Ramos (cell line): ENCODE measurements around the gene CFAP119.

ENCODE experiments used
- in situ Hi-C: fragments of 300-500 bp; cut with MboI; formaldehyde crosslinking; loops from one replicate; pipeline ENCODE4 v1.14.3; 2022; ENCODE audit warnings: low sequenced_read_pairs; ENCODE audit not compliant: unreplicated experiment

The CFAP119 gene

DNA sequence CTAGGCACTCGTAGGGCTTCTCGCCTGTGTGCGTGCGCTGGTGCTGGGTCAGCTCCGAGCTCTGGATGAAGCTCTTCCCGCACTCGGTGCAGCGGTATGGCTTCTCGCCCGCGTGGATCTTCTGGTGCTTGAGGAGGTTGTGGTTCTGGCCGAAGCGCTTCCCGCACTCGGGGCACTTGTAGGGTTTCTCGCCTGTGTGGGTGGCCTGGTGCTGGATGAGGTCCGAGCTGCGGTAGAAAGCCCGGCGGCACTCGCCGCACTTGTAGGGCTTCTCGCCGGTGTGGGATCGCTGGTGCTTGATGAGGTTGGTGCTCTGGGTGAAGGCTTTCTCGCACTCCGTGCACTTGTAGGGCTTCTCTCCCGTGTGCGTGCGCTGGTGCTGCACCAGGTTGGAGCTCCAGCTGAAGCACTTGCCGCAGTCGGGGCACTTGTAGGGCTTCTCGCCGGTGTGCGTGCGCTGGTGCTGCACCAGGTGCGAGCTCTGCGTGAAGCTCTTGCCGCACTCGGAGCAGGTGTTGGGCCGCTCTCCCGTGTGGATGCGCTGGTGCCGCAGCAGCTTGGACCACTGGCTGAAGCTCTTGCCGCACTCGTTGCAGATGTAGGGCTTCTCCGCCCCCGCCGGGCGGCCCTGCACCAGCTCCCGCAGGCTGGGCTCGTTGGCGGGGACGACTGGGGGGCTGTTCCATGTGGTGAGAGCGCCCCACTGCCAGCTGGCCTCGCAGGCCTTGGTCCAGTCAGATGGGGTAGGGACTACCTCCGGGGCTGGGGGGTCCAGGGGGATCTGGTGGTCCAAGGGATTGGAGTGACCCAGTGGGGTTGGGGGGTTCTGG, 21.6 kb upstream of the CFAP119 start:
- in situ Hi-C loops, result no loop called here

DNA sequence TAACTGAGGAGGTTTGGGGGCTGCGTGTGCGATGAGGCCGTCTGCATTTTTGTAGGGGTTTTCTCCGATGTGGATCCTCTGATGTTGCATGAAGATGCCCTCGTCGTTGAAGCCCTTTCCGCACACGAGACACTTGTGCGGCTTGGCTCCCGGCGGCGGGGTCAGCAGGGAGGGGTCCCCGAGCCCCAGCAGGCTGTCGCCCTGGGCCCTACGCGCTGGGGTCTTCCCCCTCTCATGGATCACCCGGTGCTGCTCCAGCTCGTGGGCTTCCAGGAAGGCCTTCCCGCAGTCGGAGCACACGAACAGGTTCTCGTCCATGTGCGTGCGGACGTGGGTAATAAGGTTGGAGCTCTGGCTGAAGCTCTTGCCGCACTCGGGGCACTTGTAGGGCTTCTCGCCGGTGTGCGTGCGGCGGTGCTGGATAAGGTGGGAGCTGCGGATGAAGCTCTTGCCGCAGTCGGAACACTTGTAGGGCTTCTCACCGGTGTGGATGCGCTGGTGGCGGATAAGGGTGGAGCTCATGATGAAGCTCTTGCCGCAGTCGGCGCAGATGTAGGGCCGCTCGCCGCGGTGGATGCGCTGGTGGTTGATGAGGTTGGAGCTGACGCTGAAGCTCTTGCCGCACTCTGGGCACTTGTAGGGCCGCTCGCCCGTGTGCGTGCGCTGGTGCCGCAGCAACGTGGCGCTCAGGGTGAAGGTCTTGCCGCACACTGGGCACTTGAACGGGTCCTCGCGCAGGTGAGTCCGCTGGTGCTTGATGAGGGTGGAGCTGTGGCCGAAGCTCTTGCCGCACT, 20.8 kb upstream of the CFAP119 start:
- in situ Hi-C loops, result no loop called here

DNA sequence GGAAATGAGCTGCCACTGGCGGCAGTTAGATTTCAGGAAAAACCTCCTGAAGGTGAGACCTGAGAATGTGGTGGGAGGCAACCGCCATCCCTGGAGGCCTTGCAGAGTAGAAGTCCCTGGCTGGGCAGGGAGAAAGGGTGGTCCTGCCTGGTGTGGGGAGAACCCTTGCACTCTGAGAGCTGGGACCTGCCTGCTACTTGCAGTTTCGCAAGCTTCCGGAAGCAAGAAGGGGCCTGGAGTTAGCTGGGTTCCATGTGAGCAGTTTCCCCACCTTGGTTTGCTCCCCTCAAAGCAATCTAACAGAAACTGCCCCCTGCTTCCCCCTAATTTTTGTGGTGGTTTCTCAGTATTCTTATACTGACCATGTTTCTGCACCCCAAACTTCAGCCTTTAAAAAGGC, 18.7 kb upstream of the CFAP119 start:
- in situ Hi-C loops, result no loop called here

DNA sequence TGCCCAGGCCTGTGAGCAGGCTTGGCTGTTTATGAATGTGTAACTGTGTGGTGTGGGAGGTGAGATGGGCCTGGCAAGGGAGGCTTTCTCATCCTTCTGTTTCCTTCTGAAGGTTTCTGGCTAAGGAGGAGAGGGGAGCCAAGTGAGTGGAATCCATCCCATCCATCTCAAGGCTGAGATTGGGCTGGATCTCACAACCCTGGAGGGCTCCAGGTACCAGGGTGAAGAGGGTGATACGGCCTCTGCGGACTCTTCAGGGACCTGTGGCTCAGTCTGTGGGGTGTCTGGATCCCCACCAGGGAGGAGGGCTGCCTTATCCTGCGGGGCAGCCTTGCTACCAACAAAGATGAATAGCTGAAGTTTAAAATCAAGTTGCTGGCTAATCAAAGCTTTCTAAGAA, 18.2 kb upstream of the CFAP119 start:
- in situ Hi-C loops, result no loop called here

DNA sequence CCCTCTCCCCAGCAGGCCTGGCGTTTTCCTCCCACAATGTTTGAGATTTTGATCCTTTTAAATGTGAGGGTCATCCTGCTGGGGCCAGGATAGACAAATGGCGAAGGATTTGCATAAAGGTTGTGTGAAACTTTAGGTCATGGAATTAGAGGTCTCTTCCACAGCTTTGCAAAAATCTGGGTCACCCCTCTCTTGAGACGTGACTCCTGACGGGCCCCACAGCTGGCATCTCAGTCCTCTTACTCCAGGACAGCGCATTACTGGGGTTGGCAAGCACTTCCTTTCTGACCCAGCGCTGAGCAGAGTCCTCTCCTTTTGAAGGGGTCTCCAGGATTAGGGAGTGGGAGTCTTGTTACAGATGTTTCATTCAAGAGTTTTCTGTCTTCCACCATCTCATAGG, 17.7 kb upstream of the CFAP119 start:
- in situ Hi-C loops, result no loop called here

DNA sequence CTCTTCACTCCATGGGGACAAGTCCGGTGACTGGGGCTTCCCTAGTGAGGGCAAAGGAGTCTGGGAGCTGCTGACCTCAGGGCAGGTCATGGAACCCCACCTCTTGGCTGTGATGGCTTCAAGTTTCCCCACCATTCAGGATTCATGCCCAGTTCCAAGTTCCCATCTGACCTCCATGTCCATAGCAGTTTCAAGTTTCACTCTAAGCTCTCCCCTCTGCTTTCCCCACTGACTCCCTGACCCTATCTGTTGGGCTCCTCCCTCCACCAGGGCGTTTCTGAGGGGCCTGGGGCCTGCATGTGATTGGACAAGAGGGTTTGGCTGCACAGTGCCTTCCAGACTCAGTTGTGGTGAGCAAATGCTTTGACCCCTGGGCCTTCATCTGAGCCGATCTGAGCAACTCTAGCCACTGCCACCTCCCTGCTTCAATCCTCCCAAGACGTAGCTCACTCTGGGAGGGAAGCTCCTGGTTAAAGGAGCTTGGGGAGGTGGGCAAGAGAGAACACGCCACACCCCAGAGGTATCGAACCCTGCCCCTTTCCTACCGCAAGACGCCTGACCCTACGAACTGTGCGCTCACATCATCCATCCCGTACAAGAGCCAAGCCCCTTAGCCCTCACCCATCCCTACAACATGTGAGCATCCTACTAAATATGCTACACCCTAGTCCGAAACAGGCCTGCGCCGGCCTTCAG, 16.8 kb upstream of the CFAP119 start:
- in situ Hi-C loops, result no loop called here

DNA sequence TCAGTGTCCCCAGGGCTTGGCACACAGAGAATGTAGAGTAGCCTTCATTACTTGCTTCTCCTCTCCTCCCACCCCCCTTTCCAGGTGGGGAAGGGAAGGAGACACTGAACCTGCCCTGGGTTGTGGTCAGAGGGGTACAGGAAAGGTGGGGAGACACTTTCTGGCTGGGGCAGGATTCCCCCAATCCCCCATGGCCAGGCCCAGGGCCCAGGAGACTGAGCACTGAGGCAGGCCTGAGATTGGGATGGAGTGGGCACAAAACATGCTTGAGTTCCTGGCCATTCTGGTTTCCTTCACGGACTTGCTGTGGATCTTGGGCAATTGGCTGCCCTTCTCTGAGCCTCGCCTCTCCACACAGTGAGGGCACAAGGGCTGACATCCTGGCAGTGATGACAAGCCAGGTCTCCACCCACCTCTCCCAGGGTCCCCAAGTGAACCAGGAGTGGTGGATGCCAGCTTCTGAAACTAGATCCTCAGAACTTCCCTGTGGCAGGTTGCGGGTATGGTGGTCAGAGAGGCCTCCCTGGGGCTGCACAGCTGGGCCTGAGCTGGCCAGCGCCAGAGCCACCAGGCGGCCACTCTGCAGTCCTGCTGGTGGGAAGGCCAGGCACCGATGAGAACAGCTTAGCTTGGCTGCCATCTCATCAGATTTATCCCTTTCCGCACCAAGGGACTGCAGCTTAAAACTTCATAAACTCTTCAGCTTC, 15.9 kb upstream of the CFAP119 start:
- in situ Hi-C loops, result no loop called here

DNA sequence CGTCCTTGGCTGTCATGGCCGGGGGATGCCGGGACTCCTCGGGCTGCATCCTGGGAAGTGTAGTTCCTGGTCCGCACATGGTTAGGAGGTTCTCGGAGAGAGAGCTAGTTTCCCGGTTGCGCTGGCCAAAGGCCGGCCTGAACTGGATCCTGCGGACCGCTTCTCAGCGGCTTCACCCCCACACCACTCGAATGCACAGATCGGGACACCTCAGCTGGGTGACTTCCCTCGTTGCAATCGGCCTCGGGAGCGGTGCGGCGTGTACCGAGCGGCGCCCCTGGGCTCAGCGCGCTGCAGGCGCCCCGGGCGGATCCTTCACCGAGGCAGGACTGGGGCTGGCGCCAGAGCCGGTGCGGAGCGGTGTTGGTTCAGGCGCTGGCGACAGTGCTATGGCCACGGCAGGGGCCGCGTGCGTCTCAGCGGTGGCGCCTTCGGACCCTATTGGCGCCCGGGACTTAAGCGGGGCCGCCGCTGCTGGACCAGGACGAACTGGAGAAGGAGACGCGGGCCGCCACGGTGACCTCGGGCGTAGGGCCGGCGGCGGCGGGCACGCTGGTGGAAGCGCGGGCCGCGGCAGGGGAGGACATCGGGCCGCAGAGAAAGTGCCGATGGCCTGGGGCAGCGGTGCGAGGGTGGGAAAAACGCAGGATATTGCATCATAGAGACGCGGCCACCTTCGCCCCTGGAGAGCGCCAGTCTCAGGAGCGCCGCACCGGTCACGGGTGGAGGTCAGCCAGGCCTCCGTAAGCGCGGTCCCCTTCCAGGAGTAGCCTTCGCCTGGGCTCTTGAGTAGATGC, 13.7 kb upstream of the CFAP119 start:
- in situ Hi-C loops, result no loop called here

DNA sequence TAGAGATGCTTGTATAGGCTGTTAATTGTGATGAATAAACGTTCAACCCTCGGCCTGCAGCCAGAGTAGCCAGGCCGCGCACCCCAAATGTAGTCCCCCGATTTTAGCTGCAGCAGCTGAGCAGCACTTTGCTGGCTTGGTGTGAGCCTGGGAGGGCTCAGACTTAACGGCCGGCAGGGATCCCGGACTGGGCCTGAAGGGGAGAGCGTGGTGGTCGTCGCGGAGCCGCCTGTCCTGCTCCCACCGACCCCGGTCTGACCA, 13.2 kb upstream of the CFAP119 start:
- in situ Hi-C loops, result no loop called here

DNA sequence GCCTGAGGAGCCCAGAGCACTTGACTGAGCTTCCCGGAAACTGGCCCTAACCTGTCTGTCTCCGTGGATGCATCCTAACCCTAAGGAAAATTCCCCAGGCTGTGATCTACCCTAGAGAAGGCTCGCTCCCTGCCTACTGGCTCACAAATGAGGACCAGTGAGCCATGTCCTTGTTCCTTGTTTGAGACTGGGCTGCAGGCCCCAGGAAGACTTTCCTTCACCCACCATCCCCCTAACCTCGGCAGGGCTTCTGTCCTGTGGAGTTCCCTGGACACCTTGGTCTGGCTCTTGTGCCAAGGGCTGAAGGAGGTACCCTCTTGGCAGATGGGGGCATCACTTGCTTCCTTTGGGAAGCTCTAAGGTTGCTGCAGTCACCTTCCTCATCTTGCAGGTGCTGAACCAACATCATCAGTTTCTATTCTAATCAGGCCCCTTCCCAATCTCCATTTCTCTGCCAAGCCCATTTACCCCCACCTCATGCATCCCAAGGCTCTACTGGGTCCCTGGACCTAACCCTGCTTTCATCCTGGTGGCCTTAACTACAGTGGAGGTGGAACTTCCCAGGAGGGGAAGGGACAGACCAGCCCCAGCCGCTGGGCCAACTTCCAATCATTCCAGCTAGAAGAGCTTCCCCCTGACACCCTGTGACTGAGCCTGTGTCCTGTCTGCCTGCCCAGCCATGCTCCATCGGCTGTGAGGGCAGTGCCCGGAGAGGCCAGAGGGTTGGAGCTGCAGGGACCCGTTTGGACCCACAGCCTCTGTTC, 12.7 kb upstream of the CFAP119 start:
- in situ Hi-C loops, result no loop called here

DNA sequence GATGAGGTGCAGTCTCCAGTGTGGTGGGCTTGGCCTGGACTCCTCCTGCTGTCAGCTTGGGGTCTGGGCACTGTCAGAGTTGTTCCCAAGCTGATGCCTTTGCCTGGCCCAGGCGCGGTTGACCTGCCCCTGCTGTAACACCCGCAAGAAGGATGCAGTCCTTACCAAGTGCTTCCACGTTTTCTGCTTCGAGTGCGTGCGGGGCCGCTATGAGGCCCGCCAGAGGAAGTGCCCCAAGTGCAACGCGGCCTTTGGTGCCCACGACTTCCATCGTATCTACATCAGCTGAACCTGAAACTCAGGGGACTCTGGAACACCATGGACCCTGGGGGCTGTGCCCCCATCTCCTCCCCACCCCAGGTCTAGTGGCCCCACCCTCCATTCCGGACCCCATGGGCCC, 12.0 kb upstream of the CFAP119 start:
- in situ Hi-C loops, result no loop called here

DNA sequence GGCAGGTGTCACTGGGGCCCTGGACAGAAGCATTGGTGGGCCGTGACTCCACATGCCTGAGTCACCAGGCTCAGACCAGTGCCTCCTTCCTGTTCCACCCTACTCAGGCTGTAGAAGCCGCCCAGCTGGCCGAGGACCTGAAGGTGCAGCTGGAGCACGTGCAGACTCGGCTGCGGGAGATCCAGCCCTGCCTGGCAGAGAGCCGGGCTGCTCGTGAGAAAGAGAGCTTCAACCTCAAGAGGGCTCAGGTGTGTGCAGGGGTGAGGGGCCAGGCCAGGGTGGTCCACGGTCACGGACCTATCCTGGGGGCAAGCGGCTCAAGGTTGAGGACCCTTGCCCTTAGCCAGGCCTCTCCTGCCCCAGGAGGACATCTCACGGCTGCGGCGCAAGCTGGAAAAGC, 9.9 kb upstream of the CFAP119 start:
- in situ Hi-C loops, result no loop called here

DNA sequence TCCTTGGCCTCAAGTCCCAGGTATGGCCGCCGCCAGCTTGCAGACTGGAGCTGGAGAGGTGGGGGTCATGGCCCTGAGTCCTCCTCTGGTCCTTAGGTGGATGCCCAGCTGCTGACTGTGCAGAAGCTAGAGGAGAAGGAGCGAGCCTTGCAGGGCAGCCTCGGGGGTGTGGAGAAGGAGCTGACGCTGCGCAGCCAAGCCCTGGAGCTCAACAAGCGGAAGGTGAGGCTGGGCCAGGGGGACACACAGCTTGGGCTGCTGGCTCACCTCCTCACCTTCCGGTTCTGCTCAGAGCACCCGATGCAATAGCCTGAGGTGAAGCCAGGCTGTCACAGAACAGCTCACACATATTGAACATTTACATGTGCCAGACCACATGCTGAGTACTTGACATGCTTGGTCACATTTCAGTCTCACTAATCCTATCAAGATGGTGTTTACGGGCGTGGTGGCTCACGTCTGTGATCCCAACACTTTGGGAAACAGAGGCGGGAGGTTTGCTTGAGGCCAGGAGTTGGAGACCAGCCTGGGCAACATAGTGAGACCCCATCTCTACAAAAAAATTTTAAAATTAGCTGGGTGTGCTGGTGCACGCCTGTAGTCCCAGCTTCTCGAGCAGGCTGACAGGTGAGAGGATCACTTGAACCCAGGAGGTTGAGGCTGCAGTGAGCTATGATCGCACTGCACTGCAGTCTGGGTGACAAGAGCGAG, 7.7 kb upstream of the CFAP119 start:
- in situ Hi-C loops, result loop anchor here (5.0 kb wide), 1 partner anchor 38 kb away; no protein-coding TSS in a partner anchor

DNA sequence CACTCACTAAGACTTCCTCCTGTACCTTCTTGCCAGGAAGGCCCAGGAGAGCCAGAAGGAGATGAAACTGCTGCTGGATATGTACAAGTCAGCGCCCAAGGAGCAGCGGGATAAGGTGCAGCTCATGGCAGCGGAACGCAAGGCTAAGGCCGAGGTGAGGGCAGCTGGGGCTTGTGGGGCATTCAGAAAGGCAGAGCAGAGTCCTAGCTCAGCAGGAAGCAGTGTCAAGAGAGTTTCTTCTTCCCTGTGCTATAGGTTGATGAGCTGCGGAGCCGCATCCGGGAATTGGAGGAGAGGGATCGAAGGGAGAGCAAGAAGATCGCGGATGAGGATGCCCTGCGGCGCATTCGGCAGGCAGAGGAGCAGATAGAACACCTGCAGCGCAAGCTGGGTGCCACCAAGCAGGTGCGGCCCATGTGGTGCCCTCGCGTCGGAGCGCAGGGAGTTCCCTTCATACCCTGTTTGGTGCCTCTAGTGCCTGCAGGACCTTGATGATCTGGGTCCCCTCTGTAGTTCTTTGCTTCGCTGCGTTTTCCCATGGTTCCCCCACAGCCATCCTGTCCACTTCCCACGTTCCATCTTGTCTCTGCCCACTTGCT, 6.8 kb upstream of the CFAP119 start:
- in situ Hi-C loops, result loop anchor here (5.0 kb wide), 1 partner anchor 39 kb away; no protein-coding TSS in a partner anchor

DNA sequence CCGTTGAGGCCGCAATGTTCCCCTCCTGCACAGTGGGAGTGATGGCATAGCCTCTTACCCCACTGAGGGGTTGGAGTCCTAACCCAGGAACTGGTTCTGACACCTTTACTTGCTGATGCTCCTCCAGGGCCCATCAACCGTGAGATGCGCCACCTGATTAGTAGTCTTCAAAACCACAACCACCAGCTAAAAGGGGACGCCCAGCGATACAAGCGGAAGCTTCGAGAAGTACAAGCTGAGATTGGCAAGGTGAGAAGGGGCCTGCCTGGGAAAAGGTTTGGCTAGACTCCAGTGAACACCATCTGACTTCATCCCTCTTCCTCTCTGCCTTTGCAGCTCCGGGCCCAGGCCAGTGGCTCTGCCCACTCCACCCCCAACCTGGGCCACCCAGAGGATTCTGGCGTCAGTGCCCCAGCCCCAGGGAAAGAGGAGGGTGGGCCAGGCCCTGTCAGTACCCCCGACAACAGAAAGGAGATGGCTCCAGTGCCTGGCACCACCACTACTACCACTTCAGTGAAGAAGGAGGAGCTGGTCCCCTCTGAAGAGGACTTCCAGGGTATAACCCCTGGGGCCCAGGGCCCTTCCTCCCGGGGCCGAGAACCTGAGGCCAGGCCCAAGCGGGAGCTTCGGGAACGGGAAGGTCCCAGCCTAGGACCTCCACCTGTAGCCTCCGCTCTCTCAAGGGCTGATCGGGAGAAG, 6.1 kb upstream of the CFAP119 start:
- in situ Hi-C loops, result loop anchor here (5.0 kb wide), 1 partner anchor 39 kb away; no protein-coding TSS in a partner anchor

DNA sequence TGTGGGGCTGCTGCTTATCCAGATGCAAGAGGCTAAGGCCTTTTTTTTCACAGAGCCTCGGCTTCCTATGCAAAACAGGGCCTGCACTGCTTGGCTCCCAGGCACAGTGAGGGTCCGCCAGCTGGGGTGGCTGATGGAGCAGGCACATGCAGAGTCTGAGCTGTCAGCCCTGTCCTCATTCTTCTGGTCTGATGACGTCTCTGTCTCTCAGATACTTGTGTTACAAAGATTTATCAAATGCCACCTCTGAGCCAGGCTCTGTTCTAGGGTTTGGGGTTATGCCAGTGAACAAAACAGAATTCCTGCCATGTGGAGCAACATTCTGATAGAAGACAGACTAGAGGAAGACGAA, 5.0 kb upstream of the CFAP119 start:
- in situ Hi-C loops, result loop anchor here (5.0 kb wide), 1 partner anchor 40 kb away; no protein-coding TSS in a partner anchor

DNA sequence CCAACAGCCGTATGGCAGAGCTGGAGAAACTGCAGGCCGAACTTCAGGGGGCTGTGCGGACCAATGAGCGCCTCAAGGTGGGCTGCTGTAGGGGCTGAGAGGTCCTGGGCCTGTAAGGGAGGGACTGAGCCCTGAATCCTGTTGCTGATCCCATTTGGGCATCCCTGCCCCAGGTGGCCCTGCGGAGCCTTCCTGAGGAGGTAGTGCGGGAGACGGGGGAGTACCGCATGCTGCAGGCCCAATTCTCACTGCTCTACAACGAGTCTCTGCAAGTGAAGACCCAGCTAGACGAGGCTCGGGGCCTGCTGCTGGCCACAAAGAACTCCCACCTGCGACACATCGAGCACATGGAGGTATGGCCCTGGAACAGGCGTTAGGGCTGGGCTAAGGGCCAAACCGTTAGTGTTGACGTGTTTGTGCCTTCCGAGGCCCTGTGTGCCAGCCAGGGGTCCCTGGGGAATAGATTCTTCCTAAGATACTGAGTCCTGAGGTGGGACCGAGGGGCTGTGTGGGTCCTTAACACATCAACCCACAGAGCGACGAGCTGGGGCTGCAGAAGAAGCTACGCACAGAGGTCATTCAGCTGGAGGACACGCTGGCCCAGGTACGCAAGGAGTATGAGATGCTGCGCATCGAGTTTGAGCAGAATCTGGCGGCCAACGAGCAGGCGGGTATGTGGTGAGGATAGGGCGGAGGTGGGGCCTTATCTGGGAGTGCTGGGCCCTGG, 4.5 kb upstream of the CFAP119 start:
- in situ Hi-C loops, result loop anchor here (5.0 kb wide), 1 partner anchor 41 kb away; no protein-coding TSS in a partner anchor
